GM12878 (cell line): ENCODE results near the gene UBE2QL1. TPM values are rescaled to one million over a fixed set of nuclear protein-coding genes. Genes with fewer than 3 reads are reported as not detected.

Source experiments
- BHLHE40 ChIP-seq, 2 experiments: fragments of 450-650 bp in 1 of 2; IDR thresholded peaks; 2 replicates each; pipeline ENCODE4 v1.6.1; 2011 to 2017; ENCODE audit warnings: low read depth in 2 of 2, borderline replicate concordance in 1 of 2, improper control_type of control experiment in 1 of 2, low read length in 1 of 2, mild to moderate bottlenecking in 1 of 2
- BRCA1 ChIP-seq: IDR thresholded peaks from 2 replicates; pipeline ENCODE4 v1.6.1; 2011; ENCODE audit warnings: low read depth, low read length, improper control_type of control experiment
- CEBPB ChIP-seq, 2 experiments: fragments of 150-350 bp in 1 of 2; IDR thresholded peaks; 2 replicates each; pipeline ENCODE4 v1.6.1; 2012 to 2014; ENCODE audit warnings: low read depth in 2 of 2, low read length in 2 of 2, borderline replicate concordance in 1 of 2, inconsistent platforms in 1 of 2
- CTCF ChIP-seq, 3 experiments: IDR thresholded peaks in 2 of 3; conservative IDR thresholded peaks in 1 of 3; 2 replicates each; pipeline ENCODE4 v1.5.1; 2011; ENCODE audit warnings: low read depth in 3 of 3, low read length in 3 of 3, mild to moderate bottlenecking in 3 of 3, control low read depth in 2 of 3, moderate library complexity in 2 of 3, inconsistent platforms in 1 of 3, mixed read lengths in 1 of 3; ENCODE audit not compliant: control insufficient read depth in 2 of 3, insufficient read depth in 1 of 3; ENCODE audit errors: extremely low read depth in 1 of 3
- HDAC2 ChIP-seq: fragments of 200-600 bp; sonication (generic); IDR thresholded peaks from 2 replicates; pipeline ENCODE4 v1.6.1; 2017
- MYB ChIP-seq: fragments of 150-350 bp; IDR thresholded peaks from 2 replicates; pipeline ENCODE4 v1.6.1; 2014; ENCODE audit warnings: mild to moderate bottlenecking, low read depth, low read length, borderline replicate concordance
- NFIC ChIP-seq: IDR thresholded peaks from 2 replicates; pipeline ENCODE4 v1.6.1; 2012; ENCODE audit warnings: low read depth, mild to moderate bottlenecking, inconsistent platforms, low read length, moderate library complexity
- NR2F1 ChIP-seq: fragments of 450-650 bp; conservative IDR thresholded peaks from 2 replicates; pipeline ENCODE4 v1.6.1; 2017; ENCODE audit warnings: mild to moderate bottlenecking
- POLR2AphosphoS5 ChIP-seq: IDR thresholded peaks from 2 replicates; pipeline ENCODE4 v1.6.1; 2011; ENCODE audit warnings: mild to moderate bottlenecking, low read length, inconsistent platforms
- RAD51 ChIP-seq: fragments of 450-650 bp; IDR thresholded peaks from 2 replicates; pipeline ENCODE4 v1.6.1; 2016; ENCODE audit warnings: moderate library complexity, mild to moderate bottlenecking, inconsistent platforms
- SP1 ChIP-seq: IDR thresholded peaks from one replicate; pipeline ENCODE4 v1.6.1; 2011; ENCODE audit warnings: low read depth, low read length
- SPI1 ChIP-seq: IDR thresholded peaks from 2 replicates; pipeline ENCODE4 v1.6.1; 2011; ENCODE audit warnings: low read depth, mild to moderate bottlenecking, low read length, moderate library complexity, borderline replicate concordance; ENCODE audit not compliant: insufficient read depth
- SREBF2 ChIP-seq: IDR thresholded peaks from 2 replicates; pipeline ENCODE4 v1.6.1; 2012; ENCODE audit warnings: mild to moderate bottlenecking, low read length
- ZBED1 ChIP-seq: IDR thresholded peaks from 2 replicates; pipeline ENCODE4 v1.6.1; 2016; ENCODE audit warnings: borderline replicate concordance
- ZBTB4 ChIP-seq: fragments of 450-650 bp; formaldehyde crosslinking; IDR thresholded peaks from 2 replicates; pipeline ENCODE4 v1.4.0; 2022; ENCODE audit warnings: mild to moderate bottlenecking, moderate library complexity
- ZNF24 ChIP-seq: fragments of 450-650 bp; IDR thresholded peaks from 2 replicates; pipeline ENCODE4 v1.6.1; 2017; ENCODE audit warnings: antibody characterized with exemption, mild to moderate bottlenecking
- ZNF592 ChIP-seq: fragments of 450-650 bp; IDR thresholded peaks from 2 replicates; pipeline ENCODE4 v1.6.1; 2017; ENCODE audit warnings: mild to moderate bottlenecking, moderate library complexity
- polyA plus RNA-seq, 11 experiments: library from polyadenylated mRNA; depleted of rRNA in 4 of 11; unstranded in 6 of 11; stranded (reverse) in 5 of 11; fragments of >200 nt; fragmentation: Nextera tagmentation in 4 of 11; fragmentation: Illumina TruSeq in 1 of 11; extraction: Ambion mirVana in 4 of 11; extraction: Trizol in 1 of 11; gene quantifications; 1 replicate in 1 of 11; 2 replicates in 10 of 11; pipeline versions ENCODE4 v1.2.1 to v1.2.3, GENCODE V29; 2011 to 2016; ENCODE audit warnings: inconsistent platforms in 2 of 11, missing spikeins in 2 of 11, low read depth in 1 of 11
- total RNA-seq, 4 experiments: library from RNA; depleted of rRNA in 3 of 4; stranded (reverse); fragments of >200 nt in 3 of 4; fragmentation: Illumina TruSeq in 1 of 4; extraction: Trizol in 1 of 4; gene quantifications; 2 replicates each; pipeline versions ENCODE4 v1.2.1 to v1.2.3, GENCODE V29; 2013 to 2021

The UBE2QL1 gene
- total and polyA plus RNA-seq, 10 of the 15 experiments (the other 5 are each of a cell fraction or from before 2014, with no cell fraction given), result 0.03 to 0.62 (median 0.04) TPM; not detected in 6

- TF ChIP-seq ZNF592 (no peak), SPI1 (peak; percentile 32; the same call in 1 of the 2 replicates), ZBED1 (no peak), NFIC (no peak; the same call in 1 of the 2 replicates), NR2F1 (no peak), CEBPB (IDR thresholded peaks at IDR 0.05; ENCODE audit: borderline replicate concordance in 1 of 2, low read depth in 2 of 2, low read length in 2 of 2) (no peak), SP1 (no peak), HDAC2 (no peak), RAD51 (no peak), POLR2AphosphoS5 (no peak), ZBTB4 (CRISPR knock-in tag) (no peak), CTCF (IDR thresholded peaks at IDR 0.05 in 2 of 3, conservative IDR thresholded peaks at IDR 0.05 in 1 of 3; ENCODE audit: control insufficient read depth in 2 of 3, extremely low read depth in 1 of 3, insufficient read depth in 1 of 3, low read depth in 3 of 3, low read length in 3 of 3) (no peak), BHLHE40 (IDR thresholded peaks at IDR 0.05; ENCODE audit: borderline replicate concordance in 1 of 2, low read depth in 2 of 2, low read length in 1 of 2) (peak in 1 of 2 experiments; percentile 35; a peak in 1 of 4 replicates), SREBF2 (no peak), ZNF24 (0 out of 2 replicates have a peak, but pooled peaks have one; percentile 8), MYB (no peak), BRCA1 (no peak)
These were observed 45.7 kb upstream of the UBE2QL1 start (continued) for GRCh38 chr5:6402939-6403338.
